Measurements from ENCODE around the gene SPTBN4. TPM values are rescaled to one million over a fixed set of nuclear protein-coding genes. Genes with fewer than 3 reads are reported as not detected.

Gene SPTBN4
- total and polyA plus RNA-seq, 2 of the 4 experiments (the other 2 are of a cell fraction), result 0.72 to 0.91 TPM

- ChIA-PET POLR2A (ENCODE audit: unreplicated experiment) (no interaction called here), CTCF (interaction anchor here (1.4 kb wide), 1 partner anchor 15 kb away, joined by 7 read pairs; no protein-coding TSS in a partner anchor)
- no peaks in the 10 kb centered on the region; the same call in 1 of the 2 replicates for H3K9me1 ChIP-seq (ENCODE audit: insufficient read depth, low read length)
- no peak for ATAC-seq (ENCODE audit: low read depth)
- no peaks in the 10 kb centered on the region for H3K9me3 ChIP-seq (ENCODE audit: control insufficient read depth, insufficient read depth, low read length)
- no peaks in the 10 kb centered on the region for H4K20me1 ChIP-seq (ENCODE audit: insufficient read depth, low read length)
- H2AK9ac ChIP-seq (replicated peaks; ENCODE audit: low read depth, low read length, poor library complexity), result no peak overlapping the region
- no peak overlapping the region for H2AK5ac ChIP-seq (ENCODE audit: low read depth, low read length)
- H2BK20ac ChIP-seq (ENCODE audit: low read depth, low read length), result no peak overlapping the region
- H3K56ac ChIP-seq (ENCODE audit: extremely low read depth, insufficient read depth, low read length), result no peak overlapping the region
- no peak overlapping the region for H3K4me3 ChIP-seq (ENCODE audit: insufficient read depth, low read depth, low read length)
- intact Hi-C loops (cut with micrococcal nuclease) (loop anchor here (5.0 to 10.0 kb wide), 2 partner anchors 60 to 217 kb away; partner anchors contain the start of genes BLVRB and SPTBN4), dilution Hi-C loops (cut with HindIII; ENCODE audit: low sequenced_read_pairs, unreplicated experiment) (no loop called here), in situ Hi-C loops (cut with MboI; ENCODE audit: low sequenced_read_pairs) (loop anchor here (25.0 kb wide), 2 partner anchors 212 to 387 kb away; no protein-coding TSS in a partner anchor)
- no peak overlapping the region for H2BK15ac ChIP-seq (ENCODE audit: low read depth, low read length)
- no peak overlapping the region for H2BK5ac ChIP-seq (ENCODE audit: low read depth, low read length, poor library complexity, severe bottlenecking)
- no peak overlapping the region for H4K91ac ChIP-seq (ENCODE audit: insufficient read depth, low read depth, low read length)
- WGBS, 2 experiments (ENCODE audit: extremely low coverage in 2 of 2, insufficient read length in 1 of 2), result 57% methylated on average over 1 of the region's 3 CpGs; no CpG with 5 or more reads in 1 of the 2 experiments
- H3K4me2 ChIP-seq (ENCODE audit: low read depth, low read length), result no peak overlapping the region
- H2BK120ac ChIP-seq (ENCODE audit: low read depth, low read length), result no peak overlapping the region
- no peak overlapping the region for H3K4ac ChIP-seq (ENCODE audit: low read depth, low read length)
- no peak for TF ChIP-seq RFX5 (IDR thresholded peaks at IDR 0.05; ENCODE audit: low read depth, low read length)
- no peak for TF ChIP-seq ELK1 (IDR thresholded peaks at IDR 0.05; ENCODE audit: borderline replicate concordance, low read depth, low read length)
- no peak for TF ChIP-seq MXI1 (IDR thresholded peaks at IDR 0.05; ENCODE audit: borderline replicate concordance, low read depth, low read length)
- TF ChIP-seq, protein P1, sequence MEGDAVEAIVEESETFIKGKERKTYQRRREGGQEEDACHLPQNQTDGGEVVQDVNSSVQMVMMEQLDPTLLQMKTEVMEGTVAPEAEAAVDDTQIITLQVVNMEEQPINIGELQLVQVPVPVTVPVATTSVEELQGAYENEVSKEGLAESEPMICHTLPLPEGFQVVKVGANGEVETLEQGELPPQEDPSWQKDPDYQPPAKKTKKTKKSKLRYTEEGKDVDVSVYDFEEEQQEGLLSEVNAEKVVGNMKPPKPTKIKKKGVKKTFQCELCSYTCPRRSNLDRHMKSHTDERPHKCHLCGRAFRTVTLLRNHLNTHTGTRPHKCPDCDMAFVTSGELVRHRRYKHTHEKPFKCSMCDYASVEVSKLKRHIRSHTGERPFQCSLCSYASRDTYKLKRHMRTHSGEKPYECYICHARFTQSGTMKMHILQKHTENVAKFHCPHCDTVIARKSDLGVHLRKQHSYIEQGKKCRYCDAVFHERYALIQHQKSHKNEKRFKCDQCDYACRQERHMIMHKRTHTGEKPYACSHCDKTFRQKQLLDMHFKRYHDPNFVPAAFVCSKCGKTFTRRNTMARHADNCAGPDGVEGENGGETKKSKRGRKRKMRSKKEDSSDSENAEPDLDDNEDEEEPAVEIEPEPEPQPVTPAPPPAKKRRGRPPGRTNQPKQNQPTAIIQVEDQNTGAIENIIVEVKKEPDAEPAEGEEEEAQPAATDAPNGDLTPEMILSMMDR (conservative IDR thresholded peaks at IDR 0.05; ENCODE audit: low read depth, low read length), result no peak
- TF ChIP-seq CHD1 (IDR thresholded peaks at IDR 0.05; ENCODE audit: low read depth, low read length), result no peak
- TF ChIP-seq MAFK (IDR thresholded peaks at IDR 0.05; ENCODE audit: low read depth, low read length), result no peak
- TF ChIP-seq CEBPB (IDR thresholded peaks at IDR 0.05; ENCODE audit: low read depth, low read length), result no peak
- TF ChIP-seq SMC3 (IDR thresholded peaks at IDR 0.05; ENCODE audit: low read depth, low read length), result no peak
- TF ChIP-seq FOS (IDR thresholded peaks at IDR 0.05; ENCODE audit: low read depth, low read length), result no peak
- no peak for TF ChIP-seq RCOR1 (IDR thresholded peaks at IDR 0.05; ENCODE audit: insufficient replicate concordance, low read length)
- TF ChIP-seq BHLHE40 (IDR thresholded peaks at IDR 0.05; ENCODE audit: low read depth, low read length), result no peak
- no peak for TF ChIP-seq RAD21 (IDR thresholded peaks at IDR 0.05; ENCODE audit: low read length)
- TF ChIP-seq USF2 (IDR thresholded peaks at IDR 0.05; ENCODE audit: low read depth, low read length), result no peak
- no peak for TF ChIP-seq NFE2L2 (IDR thresholded peaks at IDR 0.05; ENCODE audit: low read depth, low read length)
- no peak for TF ChIP-seq POLR2A (IDR thresholded peaks at IDR 0.05; ENCODE audit: low read depth, low read length)
- no peak for TF ChIP-seq MAZ (IDR thresholded peaks at IDR 0.05; ENCODE audit: borderline replicate concordance, low read depth, low read length)
- H3K4me1 ChIP-seq (ENCODE audit: control insufficient read depth, insufficient read depth, low read length), result peaks cover 3% of the 10 kb centered on the region; the same call in 1 of the 2 replicates
- no peak overlapping the region for H3K23ac ChIP-seq (ENCODE audit: low read depth, low read length)
- no peak overlapping the region for H4K8ac ChIP-seq (ENCODE audit: low read depth in 2 of 2, low read length in 2 of 2)
- H3K27me3 ChIP-seq (ENCODE audit: control insufficient read depth, insufficient read depth, low read length), result peaks cover 11% of the 10 kb centered on the region; the same call in 1 of the 2 replicates
- H3K27ac ChIP-seq (ENCODE audit: insufficient read depth, low read length), result no peak overlapping the region
- H3K79me1 ChIP-seq (ENCODE audit: low read depth in 1 of 2, low read length in 2 of 2), result no peaks in the 10 kb centered on the region
- H3K14ac ChIP-seq (replicated peaks; ENCODE audit: low read depth, low read length), result no peak overlapping the region
- DNase-seq, result no peak
- H4K5ac ChIP-seq (ENCODE audit: low read depth, low read length), result no peak overlapping the region
- H3K9ac ChIP-seq (ENCODE audit: low read depth, low read length), result no peak overlapping the region
- no peak overlapping the region for H2AFZ ChIP-seq (replicated peaks; ENCODE audit: low read length, poor library complexity)
- H3K18ac ChIP-seq (ENCODE audit: low read depth, low read length), result no peak overlapping the region
- BruUV-seq (replicated peaks), result no TSS peak
- H3K36me3 ChIP-seq (ENCODE audit: control insufficient read depth, insufficient read depth, low read length), result no peaks in the 10 kb centered on the region
These were observed 57.9 kb downstream of the SPTBN4 start for GRCh38 chr19:40524655-40525054.
